ENCODE measurements around the gene OPRL1. TPM values are rescaled to one million over a fixed set of nuclear protein-coding genes. Genes with fewer than 3 reads are reported as not detected.

The OPRL1 gene
- total and polyA plus RNA-seq, 5 donors, result 0.50 to 1.3 (median 0.91) TPM

DNA sequence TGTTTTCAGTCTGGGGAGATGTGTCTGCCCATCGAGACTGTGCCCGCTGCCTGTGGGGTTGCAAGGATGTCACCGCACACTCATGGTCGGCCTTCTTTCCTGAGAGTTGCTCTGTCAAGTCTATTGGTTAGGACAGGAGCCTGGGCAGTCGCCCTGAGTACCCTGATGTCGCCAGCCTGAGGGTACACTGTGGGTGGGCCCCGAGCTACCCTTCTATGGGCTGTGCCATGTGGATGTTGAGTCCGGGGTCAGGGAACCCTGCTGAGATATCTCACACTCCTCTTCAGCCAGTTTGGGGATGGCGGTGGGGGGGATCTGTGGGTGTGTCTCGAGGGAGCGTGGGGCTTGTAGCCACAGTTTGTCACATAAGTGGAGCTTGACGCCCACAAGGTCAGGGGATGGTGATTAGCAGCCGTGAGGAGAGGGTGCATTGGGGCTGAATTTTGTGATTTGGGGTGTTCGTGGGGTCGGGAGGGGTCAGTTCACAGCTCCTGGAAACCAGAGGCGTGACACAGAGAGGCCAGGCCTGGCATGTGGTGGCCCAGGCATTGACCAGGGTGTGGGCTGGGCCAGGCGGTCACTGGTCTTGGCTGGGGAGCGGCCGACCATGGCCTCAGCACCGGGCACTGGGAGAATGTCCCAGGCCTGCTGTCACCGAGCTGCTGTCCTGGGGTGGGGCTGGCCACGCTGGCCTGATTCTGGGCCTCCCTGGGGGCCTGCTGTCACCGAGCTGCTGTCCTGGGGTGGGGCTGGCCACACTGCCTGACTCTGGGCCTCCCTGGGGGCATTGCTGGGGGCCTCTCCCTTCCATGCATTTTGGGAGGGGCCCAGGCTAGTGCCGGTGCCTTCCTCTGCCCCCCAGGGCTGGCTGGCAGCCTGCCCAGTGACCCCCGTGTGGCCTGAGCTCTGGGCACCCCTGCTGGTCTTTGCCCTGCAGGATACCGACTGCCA lies 29.1 kb downstream of the OPRL1 start:
- intact Hi-C loops (cut with DNase I), result no loop called here
- Histone ChIP-seq H3K27ac (ENCODE audit: low read length) (no peak overlapping the region), H3K27me3 (ENCODE audit: control insufficient read depth, insufficient read depth) (no peaks in the 10 kb centered on the region), H3K9me3 (ENCODE audit: control insufficient read depth, low read length) (no peaks in the 10 kb centered on the region), H3K4me3 (ENCODE audit: low read length) (no peak overlapping the region), H3K4me1 (ENCODE audit: control insufficient read depth, insufficient read depth, low read length) (no peaks in the 10 kb centered on the region)
- 74% methylated on average over 26 of the region's 26 CpGs for WGBS
- peak in 1 of 2 donors; percentile 12 for ATAC-seq
- DNase-seq, result peak in 2 of 3 donors; percentile 33 to 53

DNA sequence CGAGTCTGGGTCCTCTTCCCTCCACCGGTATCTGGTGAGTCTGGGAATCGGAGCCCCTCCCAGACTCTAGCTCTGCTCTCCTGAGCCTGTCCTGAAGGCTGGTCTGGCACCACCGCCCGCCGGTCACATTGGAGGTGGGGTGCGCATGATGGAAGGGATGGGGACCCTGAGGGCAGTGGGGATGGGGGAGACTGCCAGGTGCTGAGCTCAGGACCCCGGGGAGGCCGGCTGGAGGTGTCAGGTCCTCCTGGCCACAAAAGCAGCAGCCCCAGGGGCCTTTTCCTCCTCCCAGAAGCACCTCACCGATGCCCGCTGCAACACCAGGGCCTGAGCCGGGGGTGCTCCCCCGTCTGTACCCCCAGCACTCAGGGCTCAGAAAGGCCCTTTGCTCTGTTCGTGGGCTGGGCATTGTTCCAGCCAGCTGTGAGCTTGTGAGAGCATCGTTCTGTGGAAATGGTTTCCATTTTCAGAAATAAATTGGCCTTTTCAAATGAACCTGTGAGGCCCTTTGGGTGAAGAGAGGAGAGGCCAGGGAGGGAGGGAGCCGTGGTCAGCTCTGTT lies 30.0 kb downstream of the OPRL1 start:
- DNase-seq (peak in 2 of 3 donors; percentile 29 to 53), ATAC-seq (no peak)
- WGBS, result 69% methylated on average over 16 of the region's 16 CpGs
- Histone ChIP-seq H3K27me3 (ENCODE audit: control insufficient read depth, insufficient read depth) (no peaks in the 10 kb centered on the region), H3K4me3 (ENCODE audit: low read length) (no peak overlapping the region), H3K4me1 (ENCODE audit: control insufficient read depth, insufficient read depth, low read length) (no peaks in the 10 kb centered on the region), H3K27ac (ENCODE audit: low read length) (no peak overlapping the region), H3K9me3 (ENCODE audit: control insufficient read depth, low read length) (no peaks in the 10 kb centered on the region)
- intact Hi-C loops (cut with DNase I), result no loop called here

DNA sequence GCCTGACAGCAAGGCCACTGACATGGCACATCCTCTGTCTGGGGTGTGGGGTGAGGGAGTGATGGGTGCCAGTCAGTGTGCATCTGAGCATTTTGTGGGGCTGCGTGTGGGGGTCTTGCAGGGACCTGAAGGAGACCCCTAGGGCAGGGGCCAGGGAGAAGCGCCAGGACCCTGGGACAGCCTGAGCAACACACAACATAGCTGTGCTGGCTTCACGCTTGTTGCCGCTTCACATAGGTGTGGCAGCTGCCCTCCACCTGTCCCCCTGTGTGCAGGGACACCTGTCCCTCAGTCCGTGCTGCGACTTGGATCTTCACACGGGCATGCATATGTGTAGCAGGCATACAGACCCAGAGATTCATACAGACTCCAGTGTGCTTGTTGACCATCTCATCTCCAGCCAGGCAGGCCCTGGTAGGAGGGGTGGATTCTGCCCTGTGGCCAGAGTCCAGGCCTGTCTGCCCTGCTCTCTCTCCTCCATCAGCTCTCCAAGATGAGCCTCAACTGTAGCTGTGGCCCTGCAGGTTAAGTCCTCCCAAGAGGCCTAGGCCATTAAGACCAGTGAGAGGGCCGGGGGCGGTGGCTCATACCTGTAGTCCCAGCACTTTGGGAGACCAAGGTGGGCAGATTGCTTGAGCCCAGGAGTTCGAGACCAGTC lies 30.7 kb downstream of the OPRL1 start:
- H3K27ac ChIP-seq (ENCODE audit: low read length), result no peak overlapping the region
- intact Hi-C loops (cut with DNase I), result no loop called here
- ATAC-seq (no peak), DNase-seq (peak in 2 of 3 donors; percentile 29 to 37)
- H3K27me3 ChIP-seq (ENCODE audit: control insufficient read depth, insufficient read depth), result no peaks in the 10 kb centered on the region
- no peak overlapping the region for H3K4me3 ChIP-seq (ENCODE audit: low read length)
- no peaks in the 10 kb centered on the region for H3K4me1 ChIP-seq (ENCODE audit: control insufficient read depth, insufficient read depth, low read length)
- 91% methylated on average over 10 of the region's 10 CpGs for WGBS
- H3K9me3 ChIP-seq (ENCODE audit: control insufficient read depth, low read length), result no peaks in the 10 kb centered on the region

DNA sequence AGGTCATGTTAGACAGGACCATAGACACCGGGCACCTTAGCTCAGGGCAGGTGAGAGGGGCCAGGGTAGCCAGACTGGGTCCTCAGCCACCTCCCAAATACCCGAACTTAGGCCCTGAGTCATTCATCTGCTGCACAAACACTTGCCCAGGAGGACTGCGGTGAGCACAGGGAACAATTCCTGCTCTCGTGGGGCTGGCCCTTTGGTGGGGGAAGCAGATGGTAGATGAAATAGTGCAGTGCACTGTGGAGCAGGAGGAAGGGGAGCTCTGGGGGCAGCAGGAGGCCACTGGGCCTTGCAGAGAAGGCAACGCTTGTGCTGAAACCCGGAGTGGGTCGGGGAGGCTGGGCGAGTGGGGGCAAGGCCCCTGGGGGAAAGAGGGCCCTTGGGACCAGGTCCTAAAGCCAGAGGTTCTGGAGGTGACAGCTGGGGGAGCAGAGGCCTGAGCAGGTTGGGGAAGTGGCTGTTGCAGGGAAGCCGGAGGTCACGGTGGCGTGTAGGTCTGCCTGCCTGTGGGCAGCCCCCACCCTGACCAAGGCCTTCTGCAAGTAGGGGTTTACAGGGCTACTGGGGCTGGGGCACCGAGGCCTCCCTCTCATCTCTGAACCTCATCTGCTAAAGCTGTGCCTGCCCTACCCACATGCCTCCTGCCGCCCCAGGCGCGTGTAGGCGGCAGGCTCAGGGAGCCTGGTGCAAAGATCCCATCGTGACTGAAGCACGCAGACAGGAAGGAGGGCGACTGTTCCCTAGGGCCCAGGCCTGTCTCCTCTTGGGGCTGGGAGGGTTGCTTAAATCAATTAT lies 32.2 kb downstream of the OPRL1 start:
- DNase-seq, result peak in 2 of 3 donors; percentile 28 to 36
- no peak for ATAC-seq
- 75% methylated on average over 19 of the region's 19 CpGs for WGBS
- no peaks in the 10 kb centered on the region for H3K4me1 ChIP-seq (ENCODE audit: control insufficient read depth, insufficient read depth, low read length)
- intact Hi-C loops (cut with DNase I), result no loop called here
- no peaks in the 10 kb centered on the region for H3K9me3 ChIP-seq (ENCODE audit: control insufficient read depth, low read length)
- no peak overlapping the region for H3K27ac ChIP-seq (ENCODE audit: low read length)
- H3K4me3 ChIP-seq (ENCODE audit: low read length), result no peak overlapping the region
- H3K27me3 ChIP-seq (ENCODE audit: control insufficient read depth, insufficient read depth), result no peaks in the 10 kb centered on the region

DNA sequence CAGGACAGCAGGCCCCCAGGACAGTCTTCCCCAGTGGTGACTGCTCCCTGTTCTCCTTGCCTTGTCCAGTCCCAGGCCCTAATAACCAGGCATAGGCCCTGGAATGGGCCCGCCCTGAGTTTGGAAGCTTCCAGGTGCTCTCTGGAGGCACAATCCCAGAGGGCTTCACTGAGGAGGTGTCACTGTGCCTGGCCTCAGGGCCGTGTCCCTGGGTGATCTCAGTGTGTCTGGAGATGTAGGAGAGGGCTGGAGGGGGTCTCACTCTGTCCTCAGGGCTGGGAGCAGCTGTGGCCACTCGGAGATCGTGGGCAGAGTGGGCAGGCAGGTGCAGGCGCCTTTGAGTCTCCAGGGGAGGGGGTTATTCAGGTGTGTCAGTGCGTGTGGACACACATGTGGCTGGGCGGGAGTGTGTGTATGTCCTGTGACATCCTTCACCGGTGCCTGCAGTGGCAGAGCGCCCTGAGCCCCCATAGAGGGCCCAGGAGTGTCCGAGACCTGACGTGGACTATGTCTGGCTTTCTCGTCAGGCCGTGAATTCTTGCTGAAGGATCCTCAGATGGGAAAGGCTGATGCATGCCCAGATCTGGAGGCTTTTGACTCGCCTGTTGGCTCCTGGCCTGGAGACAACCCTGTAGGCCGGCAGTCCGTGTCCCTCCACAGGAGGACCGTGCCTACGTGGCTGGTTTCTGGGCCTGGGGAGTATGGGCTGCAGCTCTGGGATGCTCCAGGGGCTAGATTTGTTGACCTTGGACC lies 33.0 kb downstream of the OPRL1 start:
- H3K4me1 ChIP-seq (ENCODE audit: control insufficient read depth, insufficient read depth, low read length), result no peaks in the 10 kb centered on the region
- H3K27ac ChIP-seq (ENCODE audit: low read length), result no peak overlapping the region
- DNase-seq (peak in 2 of 3 donors; percentile 19 to 20), ATAC-seq (no peak)
- 80% methylated on average over 18 of the region's 18 CpGs for WGBS
- intact Hi-C loops (cut with DNase I), result no loop called here
- H3K4me3 ChIP-seq (ENCODE audit: low read length), result no peak overlapping the region
- no peaks in the 10 kb centered on the region for H3K9me3 ChIP-seq (ENCODE audit: control insufficient read depth, low read length)
- no peaks in the 10 kb centered on the region for H3K27me3 ChIP-seq (ENCODE audit: control insufficient read depth, insufficient read depth)

DNA sequence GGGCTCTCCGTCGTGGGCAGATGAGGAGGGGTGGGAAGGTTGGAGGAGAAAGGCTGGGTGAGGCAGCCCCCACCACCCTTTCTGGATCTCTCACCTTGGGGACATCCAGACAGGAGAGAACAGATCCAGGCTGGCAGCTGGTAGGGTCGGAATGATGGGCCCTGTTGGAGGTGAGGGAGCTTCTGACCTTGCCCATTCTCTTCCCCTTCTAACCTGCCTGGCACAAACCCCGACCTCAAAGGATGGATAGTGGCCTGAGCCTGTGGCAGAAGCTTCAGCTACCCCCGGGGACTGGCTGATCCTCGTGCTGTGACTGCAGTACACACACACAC lies 33.5 kb downstream of the OPRL1 start:
- peak in 1 of 3 donors; percentile 3 for DNase-seq
- H3K4me1 ChIP-seq (ENCODE audit: control insufficient read depth, insufficient read depth, low read length), result no peaks in the 10 kb centered on the region
- no peak for ATAC-seq
- intact Hi-C loops (cut with DNase I), result no loop called here
- 70% methylated on average over 6 of the region's 6 CpGs for WGBS
- no peak overlapping the region for H3K4me3 ChIP-seq (ENCODE audit: low read length)
- no peaks in the 10 kb centered on the region for H3K27me3 ChIP-seq (ENCODE audit: control insufficient read depth, insufficient read depth)
- H3K9me3 ChIP-seq (ENCODE audit: control insufficient read depth, low read length), result no peaks in the 10 kb centered on the region
- H3K27ac ChIP-seq (ENCODE audit: low read length), result no peak overlapping the region

DNA sequence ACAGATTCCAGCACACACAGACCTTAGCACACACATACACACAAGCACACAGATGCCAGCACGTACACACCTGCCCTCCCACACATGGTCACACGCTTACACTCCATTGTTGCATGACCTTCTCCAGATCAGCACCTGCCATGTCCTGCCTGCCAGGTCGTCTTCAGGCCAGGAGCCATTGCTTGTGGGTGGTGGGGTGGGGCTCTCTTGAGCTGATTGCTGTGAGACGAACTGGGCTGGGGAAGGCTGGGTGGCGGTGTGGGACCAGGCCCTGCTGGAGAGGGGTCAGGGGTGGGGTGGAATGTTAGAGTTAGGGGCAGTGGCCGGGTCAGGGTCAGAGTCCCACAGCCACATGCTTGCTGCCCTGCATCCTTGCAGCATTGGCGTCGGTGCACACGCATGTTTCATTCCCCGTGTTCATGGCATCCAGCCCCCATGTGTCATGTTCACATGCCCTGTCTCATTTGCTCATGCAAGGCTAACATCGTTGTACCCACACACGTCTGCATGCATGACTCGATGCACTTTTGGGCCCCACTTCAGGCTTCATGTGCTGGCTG lies 34.0 kb downstream of the OPRL1 start:
- intact Hi-C loops (cut with DNase I), result no loop called here
- Histone ChIP-seq H3K27me3 (ENCODE audit: control insufficient read depth, insufficient read depth) (no peaks in the 10 kb centered on the region), H3K27ac (ENCODE audit: low read length) (no peak overlapping the region), H3K9me3 (ENCODE audit: control insufficient read depth, low read length) (no peaks in the 10 kb centered on the region), H3K4me1 (ENCODE audit: control insufficient read depth, insufficient read depth, low read length) (no peaks in the 10 kb centered on the region), H3K4me3 (ENCODE audit: low read length) (no peak overlapping the region)
- DNase-seq (peak in 2 of 3 donors; percentile 12 to 23), ATAC-seq (no peak)
- 78% methylated on average over 13 of the region's 13 CpGs for WGBS

DNA sequence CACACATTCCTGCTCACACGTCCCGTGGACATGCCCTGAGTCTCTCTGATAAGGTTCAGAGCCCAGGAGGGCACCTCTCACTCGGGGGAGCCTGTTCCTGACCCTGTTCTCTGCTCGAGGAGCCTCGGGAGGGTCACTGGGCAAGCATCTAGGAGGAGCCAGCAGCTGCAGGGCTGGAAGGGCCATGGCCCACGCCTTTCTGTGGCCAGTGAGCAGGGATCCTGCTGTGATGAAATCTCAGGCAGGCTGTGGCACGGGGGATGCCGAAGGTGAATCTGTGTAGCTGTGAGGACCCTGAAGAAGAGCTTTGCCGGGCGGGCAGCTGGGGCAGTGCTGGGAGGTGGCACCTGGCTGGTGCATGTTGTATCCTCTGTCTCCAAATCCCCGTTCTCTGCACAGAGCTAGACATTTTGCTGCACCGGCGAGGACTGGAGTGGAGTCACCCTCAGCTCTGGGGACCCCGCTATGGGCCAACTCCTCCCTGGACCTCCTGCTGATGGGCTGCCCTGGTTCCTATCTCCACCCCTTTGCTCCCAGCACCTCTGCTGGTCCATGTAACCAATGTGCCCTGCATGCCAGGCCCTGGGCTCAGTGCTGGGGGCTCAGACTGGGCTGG lies 34.6 kb downstream of the OPRL1 start:
- Histone ChIP-seq H3K9me3 (ENCODE audit: control insufficient read depth, low read length) (no peaks in the 10 kb centered on the region), H3K4me1 (ENCODE audit: control insufficient read depth, insufficient read depth, low read length) (no peaks in the 10 kb centered on the region), H3K4me3 (ENCODE audit: low read length) (no peak overlapping the region), H3K27me3 (ENCODE audit: control insufficient read depth, insufficient read depth) (no peaks in the 10 kb centered on the region), H3K27ac (ENCODE audit: low read length) (no peak overlapping the region)
- 73% methylated on average over 14 of the region's 14 CpGs for whole genome bisulfite sequencing
- ATAC-seq (no peak), DNase-seq (peak in 2 of 3 donors; percentile 32 to 33)
- intact Hi-C loops (cut with DNase I), result no loop called here

DNA sequence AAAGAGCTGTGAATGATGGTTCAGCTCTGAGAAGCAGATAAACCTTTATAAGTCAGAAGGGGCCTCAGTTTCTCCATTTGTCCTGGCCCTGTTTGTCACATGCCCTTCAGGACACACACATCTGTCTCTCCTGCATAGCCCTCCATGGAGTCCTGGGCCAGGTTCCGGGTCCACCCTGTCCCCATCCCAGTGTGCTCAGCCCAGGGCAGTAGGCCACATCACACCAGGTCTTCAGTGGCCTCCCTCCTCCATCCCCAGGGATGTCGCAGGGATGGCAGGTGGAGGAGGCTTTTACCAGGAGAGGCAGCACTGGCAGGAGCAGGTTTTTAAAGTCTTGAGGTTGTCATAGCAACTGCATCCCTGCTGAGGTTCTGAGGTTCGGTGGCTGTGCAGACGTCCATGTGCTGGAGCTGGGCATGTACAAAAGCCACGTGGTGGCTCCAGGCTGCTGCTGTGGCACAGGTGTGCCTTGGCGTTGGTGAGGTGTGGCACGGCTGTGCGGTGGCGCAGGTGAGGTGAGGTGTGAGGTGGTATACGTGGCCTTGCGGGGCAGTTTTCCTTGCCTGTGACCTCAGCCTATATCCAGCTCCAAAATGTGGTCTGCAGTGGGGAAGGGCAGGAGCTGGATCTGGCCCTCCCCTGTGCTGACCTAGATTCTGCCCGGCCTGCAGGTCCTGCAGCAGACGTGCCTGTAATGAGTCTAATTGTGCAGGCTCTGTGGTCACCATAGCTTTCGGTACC lies 35.5 kb downstream of the OPRL1 start:
- DNase-seq (peak in 2 of 3 donors; percentile 9 to 10), ATAC-seq (no peak)
- no peaks in the 10 kb centered on the region for H3K27me3 ChIP-seq (ENCODE audit: control insufficient read depth, insufficient read depth)
- no peaks in the 10 kb centered on the region for H3K4me1 ChIP-seq (ENCODE audit: control insufficient read depth, insufficient read depth, low read length)
- intact Hi-C loops (cut with DNase I), result no loop called here
- H3K4me3 ChIP-seq (ENCODE audit: low read length), result no peak overlapping the region
- H3K9me3 ChIP-seq (ENCODE audit: control insufficient read depth, low read length), result no peaks in the 10 kb centered on the region
- WGBS, result 77% methylated on average over 14 of the region's 14 CpGs
- no peak overlapping the region for H3K27ac ChIP-seq (ENCODE audit: low read length)
